NT2/D1 (cell line): ENCODE data around the gene LRG1.
"Not testable (repeated sequence)": the region's sequence is repeated elsewhere in the genome, so short reads cannot be mapped to it uniquely, and the experiment has no call there.

Experiments used
- DNase-seq: peaks from one replicate; pipeline ENCODE4 v3.0.0-alpha.2; 2011; ENCODE audit warnings: low read depth, low spot score
- H3K27me3 ChIP-seq: 2 replicates; pipeline ENCODE4 v1.6.0; 2011; ENCODE audit warnings: mild to moderate bottlenecking; ENCODE audit not compliant: insufficient read length, insufficient read depth
- H3K36me3 ChIP-seq: 2 replicates; pipeline ENCODE4 v1.6.1; 2011; ENCODE audit warnings: mild to moderate bottlenecking, low read length, mixed read lengths; ENCODE audit not compliant: insufficient read depth, insufficient read length
- H3K4me1 ChIP-seq: 2 replicates; pipeline ENCODE4 v1.5.1; 2011; ENCODE audit not compliant: insufficient read depth, insufficient read length
- H3K4me3 ChIP-seq: 2 replicates; pipeline ENCODE4 v1.5.1; 2011; ENCODE audit warnings: low read depth; ENCODE audit not compliant: insufficient read length
- H3K9ac ChIP-seq: 2 replicates; pipeline ENCODE4 v1.6.0; 2011; ENCODE audit warnings: low read depth; ENCODE audit not compliant: insufficient read length
- H3K9me3 ChIP-seq: 2 replicates; pipeline ENCODE4 v1.5.1; 2011; ENCODE audit warnings: mild to moderate bottlenecking, low read length; ENCODE audit not compliant: insufficient read depth
- SUZ12 ChIP-seq: IDR thresholded peaks from 2 replicates; pipeline ENCODE4 v1.6.1; 2011; ENCODE audit not compliant: insufficient read length, insufficient read depth; ENCODE audit errors: extremely low read depth
- YY1 ChIP-seq: IDR thresholded peaks from 2 replicates; pipeline ENCODE4 v1.6.1; 2011; ENCODE audit not compliant: insufficient read length, insufficient read depth
- ZNF274 ChIP-seq: IDR thresholded peaks from 2 replicates; pipeline ENCODE4 v1.6.1; 2011; ENCODE audit warnings: mild to moderate bottlenecking, low read depth, low read length

LRG1 gene

GRCh38 chr19:4534836-4535658 lies 4.8 kb downstream of the LRG1 start, which contains the start of gene PLIN5:
TSS of gene PLIN5 (minus strand) at chr19:4535224. CDS start at chr19:4534074, 1,150 bp downstream.
- peak within 1 kb of the TSS; percentile 81 for H3K9ac ChIP-seq
- peak; percentile 80 for DNase-seq
- peak within 1 kb of the TSS; percentile 70 for H3K4me3 ChIP-seq
- H3K36me3 ChIP-seq = no peaks in the 10 kb centered on the region
- TF ChIP-seq ZNF274 (no peak), YY1 (no peak), SUZ12 (no peak)
- no peaks in the 10 kb centered on the region for H3K9me3 ChIP-seq
- H3K27me3 ChIP-seq = peaks cover 6% of the 10 kb centered on the region
- peaks cover 18% of the 10 kb centered on the region for H3K4me1 ChIP-seq

GRCh38 chr19:4533835-4534424 lies 5.9 kb downstream of the LRG1 start:
- no peak for DNase-seq
- H3K4me1 ChIP-seq = peaks cover 14% of the 10 kb centered on the region
- peak overlapping the region; percentile 16 for H3K9ac ChIP-seq
- H3K9me3 ChIP-seq = no peaks in the 10 kb centered on the region
- no peak overlapping the region for H3K4me3 ChIP-seq
- H3K27me3 ChIP-seq = peaks cover 6% of the 10 kb centered on the region
- H3K36me3 ChIP-seq = no peaks in the 10 kb centered on the region
- no peak for TF ChIP-seq ZNF274
- TF ChIP-seq YY1 = no peak
- TF ChIP-seq SUZ12 = no peak

- TF ChIP-seq SUZ12 = no peak
- no peak for TF ChIP-seq YY1
- TF ChIP-seq ZNF274 = no peak
- no peak overlapping the region for H3K4me3 ChIP-seq
- H3K9ac ChIP-seq = no peak overlapping the region
- no peaks in the 10 kb centered on the region for H3K36me3 ChIP-seq
- H3K27me3 ChIP-seq = peaks cover 6% of the 10 kb centered on the region
- H3K4me1 ChIP-seq = peaks cover 14% of the 10 kb centered on the region
- no peak for DNase-seq
- no peaks in the 10 kb centered on the region for H3K9me3 ChIP-seq
These were observed 6.5 kb downstream of the LRG1 start for GRCh38 chr19:4533334-4533733.

- Histone ChIP-seq H3K9me3 (no peaks in the 10 kb centered on the region), H3K9ac (no peak overlapping the region), H3K36me3 (no peaks in the 10 kb centered on the region), H3K4me3 (no peak overlapping the region), H3K4me1 (peaks cover 7% of the 10 kb centered on the region), H3K27me3 (peaks cover 6% of the 10 kb centered on the region)
- no peak for DNase-seq
- TF ChIP-seq YY1 (no peak), ZNF274 (no peak), SUZ12 (no peak)
These were observed 8.2 kb downstream of the LRG1 start for GRCh38 chr19:4531562-4532165.

- TF ChIP-seq ZNF274 = no peak
- TF ChIP-seq SUZ12 = no peak
- TF ChIP-seq YY1 = no peak
- no peaks in the 10 kb centered on the region for H3K36me3 ChIP-seq
- H3K4me3 ChIP-seq = no peak overlapping the region
- no peak overlapping the region for H3K9ac ChIP-seq
- H3K27me3 ChIP-seq = peaks cover 6% of the 10 kb centered on the region
- DNase-seq = no peak
- peaks cover 4% of the 10 kb centered on the region for H3K4me1 ChIP-seq
- H3K9me3 ChIP-seq = no peaks in the 10 kb centered on the region
These were observed 9.8 kb downstream of the LRG1 start for GRCh38 chr19:4529924-4530522.

- Histone ChIP-seq H3K4me3 (no peak overlapping the region), H3K9me3 (no peaks in the 10 kb centered on the region), H3K27me3 (no peaks in the 10 kb centered on the region), H3K36me3 (no peaks in the 10 kb centered on the region), H3K4me1 (no peaks in the 10 kb centered on the region), H3K9ac (no peak overlapping the region)
- no peak for TF ChIP-seq SUZ12
- no peak for TF ChIP-seq ZNF274
- no peak for TF ChIP-seq YY1
- no peak for DNase-seq
These were observed 11.0 kb downstream of the LRG1 start for GRCh38 chr19:4528843-4529242.

- not testable (repeated sequence) for H3K9ac ChIP-seq
These were observed 12.5 kb downstream of the LRG1 start for GRCh38 chr19:4527377-4527776.

More at GRCh38 chr19:4527377-4527776, 12.5 kb downstream of the LRG1 start:
- DNase-seq, H3K9me3 ChIP-seq, H3K36me3 ChIP-seq, H3K27me3 ChIP-seq, H3K4me3 ChIP-seq, H3K4me1 ChIP-seq: not testable (repeated sequence)
